ENCODE results near the gene TUBB4A.

Gene TUBB4A

GRCh38 chr19:6490134-6490533 lies 12.0 kb downstream of the TUBB4A start:
- ATAC-seq = no peak

GRCh38 chr19:6489278-6490061 lies 12.6 kb downstream of the TUBB4A start:
- TF ChIP-seq POU6F1 (CRISPR knock-in tag; IDR thresholded peaks at IDR 0.05; ENCODE audit: borderline replicate concordance, low read depth) (no peak), ZC3H10 (CRISPR knock-in tag; IDR thresholded peaks at IDR 0.05) (no peak), RARB (CRISPR knock-in tag; IDR thresholded peaks at IDR 0.05) (no peak), OSR1 (CRISPR knock-in tag; IDR thresholded peaks at IDR 0.05) (no peak), CSRNP3 (CRISPR knock-in tag; IDR thresholded peaks at IDR 0.05) (no peak)
- ATAC-seq = no peak

More at GRCh38 chr19:6490134-6490533, 12.0 kb downstream of the TUBB4A start:
- no peak for TF ChIP-seq ZFP3 (CRISPR knock-in tag; IDR thresholded peaks at IDR 0.05)

DNA sequence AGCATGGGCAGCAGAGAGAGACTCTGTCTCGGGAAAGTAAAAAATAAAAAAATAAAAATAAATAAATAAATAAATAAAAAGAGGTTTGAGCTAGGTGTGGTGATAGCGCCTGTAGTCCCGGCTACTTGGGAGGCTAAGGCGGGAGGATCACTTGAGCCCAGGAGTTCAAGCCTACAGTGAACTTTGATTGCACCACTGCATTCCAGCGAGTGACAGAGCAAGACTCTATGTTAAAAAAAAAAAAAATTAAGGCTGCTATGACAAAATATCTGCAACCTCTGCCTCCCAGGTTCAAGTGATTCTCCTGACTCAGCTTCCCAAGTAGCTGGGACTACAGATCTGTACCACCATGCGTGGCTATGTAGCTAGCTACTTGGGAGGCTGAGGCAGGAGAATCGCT lies 17.3 kb downstream of the TUBB4A start:
- no peak for TF ChIP-seq ZNF565 (CRISPR knock-in tag; conservative IDR thresholded peaks at IDR 0.05; ENCODE audit: low read depth)
- no peak for TF ChIP-seq OSR1 (CRISPR knock-in tag; IDR thresholded peaks at IDR 0.05)
- TF ChIP-seq, protein P1, sequence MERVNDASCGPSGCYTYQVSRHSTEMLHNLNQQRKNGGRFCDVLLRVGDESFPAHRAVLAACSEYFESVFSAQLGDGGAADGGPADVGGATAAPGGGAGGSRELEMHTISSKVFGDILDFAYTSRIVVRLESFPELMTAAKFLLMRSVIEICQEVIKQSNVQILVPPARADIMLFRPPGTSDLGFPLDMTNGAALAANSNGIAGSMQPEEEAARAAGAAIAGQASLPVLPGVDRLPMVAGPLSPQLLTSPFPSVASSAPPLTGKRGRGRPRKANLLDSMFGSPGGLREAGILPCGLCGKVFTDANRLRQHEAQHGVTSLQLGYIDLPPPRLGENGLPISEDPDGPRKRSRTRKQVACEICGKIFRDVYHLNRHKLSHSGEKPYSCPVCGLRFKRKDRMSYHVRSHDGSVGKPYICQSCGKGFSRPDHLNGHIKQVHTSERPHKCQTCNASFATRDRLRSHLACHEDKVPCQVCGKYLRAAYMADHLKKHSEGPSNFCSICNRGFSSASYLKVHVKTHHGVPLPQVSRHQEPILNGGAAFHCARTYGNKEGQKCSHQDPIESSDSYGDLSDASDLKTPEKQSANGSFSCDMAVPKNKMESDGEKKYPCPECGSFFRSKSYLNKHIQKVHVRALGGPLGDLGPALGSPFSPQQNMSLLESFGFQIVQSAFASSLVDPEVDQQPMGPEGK (CRISPR knock-in tag; IDR thresholded peaks at IDR 0.05; ENCODE audit: borderline replicate concordance) = no peak
- TF ChIP-seq ESRRG (CRISPR knock-in tag; IDR thresholded peaks at IDR 0.05) = no peak
- TF ChIP-seq PPARA (CRISPR knock-in tag; IDR thresholded peaks at IDR 0.05; ENCODE audit: borderline replicate concordance) = no peak
- no peak for TF ChIP-seq ISL1 (CRISPR knock-in tag; IDR thresholded peaks at IDR 0.05)
- no peak for ATAC-seq

- ATAC-seq = no peak
- TF ChIP-seq OSR1 (CRISPR knock-in tag; IDR thresholded peaks at IDR 0.05) (no peak), ISL1 (CRISPR knock-in tag; IDR thresholded peaks at IDR 0.05) (no peak), ZNF70 (CRISPR knock-in tag; IDR thresholded peaks at IDR 0.05) (no peak), ZFP30 (CRISPR knock-in tag; IDR thresholded peaks at IDR 0.05) (no peak), ZC3H10 (CRISPR knock-in tag; IDR thresholded peaks at IDR 0.05) (no peak), GLIS3 (CRISPR knock-in tag; IDR thresholded peaks at IDR 0.05) (no peak), ZNF565 (CRISPR knock-in tag; conservative IDR thresholded peaks at IDR 0.05; ENCODE audit: low read depth) (no peak), RARB (CRISPR knock-in tag; IDR thresholded peaks at IDR 0.05) (no peak), CSRNP3 (CRISPR knock-in tag; IDR thresholded peaks at IDR 0.05) (no peak)
- TF ChIP-seq, protein P1 (CRISPR knock-in tag; IDR thresholded peaks at IDR 0.05; ENCODE audit: borderline replicate concordance) = no peak
Observed at GRCh38 chr19:6484230-6484629, 17.9 kb downstream of the TUBB4A start.

DNA sequence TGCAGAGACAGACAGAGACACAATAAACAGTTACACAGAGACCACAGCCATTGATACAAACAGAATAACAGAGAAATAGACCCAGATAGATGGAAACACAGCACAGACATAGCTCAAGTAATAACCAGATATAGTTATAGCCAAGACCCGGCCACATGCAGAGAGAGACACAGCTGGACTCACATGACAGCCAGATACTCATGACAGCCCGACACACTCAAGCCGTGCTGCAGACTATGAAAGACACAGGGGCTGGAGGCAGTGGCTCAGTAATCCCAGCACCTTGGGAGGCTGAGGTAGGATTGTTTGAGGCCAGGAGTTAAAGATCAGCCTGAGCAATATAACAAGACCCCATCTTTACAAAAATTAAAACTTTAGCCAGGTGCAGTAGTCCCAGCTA lies 18.9 kb downstream of the TUBB4A start:
- ATAC-seq = no peak
- TF ChIP-seq POU6F1 (CRISPR knock-in tag; IDR thresholded peaks at IDR 0.05; ENCODE audit: borderline replicate concordance, low read depth) (no peak), ZNF565 (CRISPR knock-in tag; conservative IDR thresholded peaks at IDR 0.05; ENCODE audit: low read depth) (no peak), RARB (CRISPR knock-in tag; IDR thresholded peaks at IDR 0.05) (no peak), CSRNP3 (CRISPR knock-in tag; IDR thresholded peaks at IDR 0.05) (no peak), CSDC2 (CRISPR knock-in tag; IDR thresholded peaks at IDR 0.05) (no peak), ZC3H10 (CRISPR knock-in tag; IDR thresholded peaks at IDR 0.05) (no peak), TCF4 (CRISPR knock-in tag; IDR thresholded peaks at IDR 0.05; ENCODE audit: borderline replicate concordance) (no peak), BACH2 (CRISPR knock-in tag; IDR thresholded peaks at IDR 0.05; ENCODE audit: borderline replicate concordance) (no peak), ESRRG (CRISPR knock-in tag; IDR thresholded peaks at IDR 0.05) (no peak), ZFP30 (CRISPR knock-in tag; IDR thresholded peaks at IDR 0.05) (no peak), PPARA (CRISPR knock-in tag; IDR thresholded peaks at IDR 0.05; ENCODE audit: borderline replicate concordance) (no peak), GLIS3 (CRISPR knock-in tag; IDR thresholded peaks at IDR 0.05) (no peak), SNAI2 (CRISPR knock-in tag; IDR thresholded peaks at IDR 0.05) (no peak), ZFP3 (CRISPR knock-in tag; IDR thresholded peaks at IDR 0.05) (no peak)

Measured in SK-N-SH treated with all-trans-retinoic acid at 6 μM for 48 hours (cell line).